Measurements from ENCODE around the gene DKK3.

DNA sequence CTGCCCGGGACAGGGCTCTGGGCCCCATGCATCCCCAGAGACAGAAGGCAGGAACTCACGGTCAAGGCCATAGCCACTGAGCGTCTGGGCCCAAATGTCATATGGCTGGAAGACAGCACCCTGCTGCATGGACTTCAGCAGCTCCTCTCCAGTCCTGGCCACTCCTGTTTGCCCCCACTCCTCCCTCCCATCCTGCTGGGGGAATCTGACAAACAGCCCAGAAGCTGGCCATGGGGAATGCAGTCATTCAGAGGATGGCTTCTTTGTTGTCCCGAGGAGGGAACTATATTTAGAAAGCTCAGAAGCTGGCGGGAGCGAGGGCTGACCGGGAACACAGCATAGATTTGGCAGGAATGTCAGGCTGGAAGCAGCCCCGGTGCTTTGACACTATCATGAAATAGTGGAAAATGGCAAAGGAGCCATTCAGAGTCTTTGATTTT, 35.0 kb downstream of the DKK3 start:
- TF ChIP-seq, protein P1, sequence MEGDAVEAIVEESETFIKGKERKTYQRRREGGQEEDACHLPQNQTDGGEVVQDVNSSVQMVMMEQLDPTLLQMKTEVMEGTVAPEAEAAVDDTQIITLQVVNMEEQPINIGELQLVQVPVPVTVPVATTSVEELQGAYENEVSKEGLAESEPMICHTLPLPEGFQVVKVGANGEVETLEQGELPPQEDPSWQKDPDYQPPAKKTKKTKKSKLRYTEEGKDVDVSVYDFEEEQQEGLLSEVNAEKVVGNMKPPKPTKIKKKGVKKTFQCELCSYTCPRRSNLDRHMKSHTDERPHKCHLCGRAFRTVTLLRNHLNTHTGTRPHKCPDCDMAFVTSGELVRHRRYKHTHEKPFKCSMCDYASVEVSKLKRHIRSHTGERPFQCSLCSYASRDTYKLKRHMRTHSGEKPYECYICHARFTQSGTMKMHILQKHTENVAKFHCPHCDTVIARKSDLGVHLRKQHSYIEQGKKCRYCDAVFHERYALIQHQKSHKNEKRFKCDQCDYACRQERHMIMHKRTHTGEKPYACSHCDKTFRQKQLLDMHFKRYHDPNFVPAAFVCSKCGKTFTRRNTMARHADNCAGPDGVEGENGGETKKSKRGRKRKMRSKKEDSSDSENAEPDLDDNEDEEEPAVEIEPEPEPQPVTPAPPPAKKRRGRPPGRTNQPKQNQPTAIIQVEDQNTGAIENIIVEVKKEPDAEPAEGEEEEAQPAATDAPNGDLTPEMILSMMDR (IDR thresholded peaks at IDR 0.05; ENCODE audit: low read depth, low read length, missing input control): no peak
- TF ChIP-seq ZBTB33 (IDR thresholded peaks at IDR 0.05) (no peak), MAX (IDR thresholded peaks at IDR 0.05) (peak; percentile 15), JUND (IDR thresholded peaks at IDR 0.05) (peak in 1 of 2 donors; percentile 34), YY1 (IDR thresholded peaks at IDR 0.05) (peak; percentile 75), REST (IDR thresholded peaks at IDR 0.05) (peak; percentile 82), RAD21 (IDR thresholded peaks at IDR 0.05) (peak in 1 of 2 donors; percentile 28), GABPA (IDR thresholded peaks at IDR 0.05 in 1 of 2, conservative IDR thresholded peaks at IDR 0.05 in 1 of 2) (no peak), FOXA1 (IDR thresholded peaks at IDR 0.05) (no peak), TAF1 (conservative IDR thresholded peaks at IDR 0.05) (no peak), SP1 (IDR thresholded peaks at IDR 0.05) (peak; percentile 45), EGR1 (IDR thresholded peaks at IDR 0.05; ENCODE audit: low read depth in 2 of 2) (no peak)
- TF ChIP-seq, protein P2, sequence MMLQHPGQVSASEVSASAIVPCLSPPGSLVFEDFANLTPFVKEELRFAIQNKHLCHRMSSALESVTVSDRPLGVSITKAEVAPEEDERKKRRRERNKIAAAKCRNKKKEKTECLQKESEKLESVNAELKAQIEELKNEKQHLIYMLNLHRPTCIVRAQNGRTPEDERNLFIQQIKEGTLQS (IDR thresholded peaks at IDR 0.05): no peak
